T-cell (primary cell): Measurements from ENCODE around the gene USP2. TPM values are rescaled to one million over a fixed set of nuclear protein-coding genes. Genes with fewer than 3 reads are reported as not detected.

ENCODE experiments used
- ATAC-seq, 4 experiments: fragments of 200-7000 bp in 3 of 4; fragments of 150-1000 bp in 1 of 4; cut with Tn5 transposase; replicated peaks in 1 of 4; 1 replicate in 3 of 4; 2 replicates in 1 of 4; pipeline ENCODE4 v1.10.0; 2021; ENCODE audit warnings: moderate library complexity in 3 of 4, mild to moderate bottlenecking in 2 of 4, moderate number of reproducible peaks in 1 of 4
- CTCF ChIA-PET, 2 donors: fragments of 300-600 bp; sonication (Branson Sonifier 250); formaldehyde crosslinking; loops; one replicate each; lab custom pipeline; 2022; ENCODE audit warnings: antibody characterized with exemption in 2 of 2; lab: Charles Lee
- POLR2A ChIA-PET, 2 donors: fragments of 300-600 bp; sonication (Branson Sonifier 250); formaldehyde crosslinking; loops; one replicate each; lab custom pipeline; 2022; ENCODE audit warnings: antibody characterized with exemption in 2 of 2; lab: Charles Lee
- DNase-seq, 35 experiments: peaks; one replicate each; pipeline versions ENCODE4 v3.0.0 to v3.0.0-alpha.2; 2013 to 2023
- H3K27ac ChIP-seq: one replicate; pipeline ENCODE4 v1.5.1; 2013; ENCODE audit warnings: low read length
- H3K27me3 ChIP-seq, 2 experiments: replicated peaks in 1 of 2; 1 replicate in 1 of 2; 2 replicates in 1 of 2; pipeline versions ENCODE4 v1.6.1 to v1.7.0; 2013; ENCODE audit warnings: low read length in 1 of 2, mixed read lengths in 1 of 2; ENCODE audit not compliant: control insufficient read depth in 2 of 2, insufficient read depth in 2 of 2; ENCODE audit errors: extremely low read depth in 1 of 2
- H3K36me3 ChIP-seq, 2 donors: 1 replicate in 1 of 2; 2 replicates in 1 of 2; pipeline versions ENCODE4 v1.6.1 to v1.7.0; 2013; ENCODE audit warnings: low read length in 1 of 2; ENCODE audit not compliant: control insufficient read depth in 2 of 2, insufficient read depth in 1 of 2; ENCODE audit errors: extremely low read depth in 1 of 2
- H3K4me1 ChIP-seq, 2 experiments: 1 replicate in 1 of 2; 2 replicates in 1 of 2; pipeline versions ENCODE4 v1.6.1 to v1.7.0; 2013; ENCODE audit warnings: low read length in 2 of 2, mixed read lengths in 1 of 2; ENCODE audit not compliant: insufficient read depth in 2 of 2, control insufficient read depth in 1 of 2; ENCODE audit errors: extremely low read depth in 1 of 2
- H3K4me3 ChIP-seq, 2 donors: 1 replicate in 1 of 2; 2 replicates in 1 of 2; pipeline versions ENCODE4 v1.5.1 to v1.7.0; 2013; ENCODE audit warnings: mild to moderate bottlenecking in 2 of 2, low read length in 1 of 2, moderate library complexity in 1 of 2; ENCODE audit not compliant: control insufficient read depth in 1 of 2; ENCODE audit errors: extremely low read depth in 1 of 2
- H3K9me3 ChIP-seq: 2 replicates; pipeline ENCODE4 v1.7.0; 2013
- H3K27ac Mint-ChIP-seq, 2 donors: one replicate each; pipeline ENCODE4 v1.8.0; 2020 to 2021; ENCODE audit warnings: mild to moderate bottlenecking in 2 of 2, mixed read lengths in 2 of 2
- H3K27me3 Mint-ChIP-seq, 2 donors: one replicate each; pipeline ENCODE4 v1.8.0; 2021 to 2022; ENCODE audit warnings: mixed read lengths in 2 of 2
- H3K36me3 Mint-ChIP-seq: one replicate; pipeline ENCODE4 v1.8.0; 2021; ENCODE audit warnings: mixed read lengths
- H3K4me1 Mint-ChIP-seq, 3 donors: one replicate each; pipeline ENCODE4 v1.8.0; 2020 to 2022; ENCODE audit warnings: mixed read lengths in 3 of 3, mild to moderate bottlenecking in 1 of 3
- H3K4me3 Mint-ChIP-seq, 3 donors: one replicate each; pipeline ENCODE4 v1.8.0; 2020 to 2022; ENCODE audit warnings: mild to moderate bottlenecking in 3 of 3, mixed read lengths in 3 of 3, moderate library complexity in 3 of 3
- H3K9me3 Mint-ChIP-seq, 3 donors: one replicate each; pipeline ENCODE4 v1.8.0; 2020 to 2022; ENCODE audit warnings: mixed read lengths in 3 of 3
- WGBS: methylation state at CpG from one replicate; pipeline ENCODE4 v1.1.5; 2013; ENCODE audit warnings: missing lambda C conversion rate; ENCODE audit not compliant: insufficient coverage; 5-methylcytosine and 5-hydroxymethylcytosine counted together
- total RNA-seq, 35 experiments: library from RNA in 6 of 35; stranded (reverse) in 6 of 35; fragments of 120-200 nt in 1 of 35; gene quantifications; one replicate each; pipeline versions ENCODE4 v1.2.1 to v1.2.4 and lab custom pipeline; 2013 to 2026

USP2 gene
- total RNA-seq, 5 donors from 2014 or later (not counting 1 experiment from before 2014, with no cell fraction given), result 0.13 to 3.2 (median 0.44) TPM

DNA sequence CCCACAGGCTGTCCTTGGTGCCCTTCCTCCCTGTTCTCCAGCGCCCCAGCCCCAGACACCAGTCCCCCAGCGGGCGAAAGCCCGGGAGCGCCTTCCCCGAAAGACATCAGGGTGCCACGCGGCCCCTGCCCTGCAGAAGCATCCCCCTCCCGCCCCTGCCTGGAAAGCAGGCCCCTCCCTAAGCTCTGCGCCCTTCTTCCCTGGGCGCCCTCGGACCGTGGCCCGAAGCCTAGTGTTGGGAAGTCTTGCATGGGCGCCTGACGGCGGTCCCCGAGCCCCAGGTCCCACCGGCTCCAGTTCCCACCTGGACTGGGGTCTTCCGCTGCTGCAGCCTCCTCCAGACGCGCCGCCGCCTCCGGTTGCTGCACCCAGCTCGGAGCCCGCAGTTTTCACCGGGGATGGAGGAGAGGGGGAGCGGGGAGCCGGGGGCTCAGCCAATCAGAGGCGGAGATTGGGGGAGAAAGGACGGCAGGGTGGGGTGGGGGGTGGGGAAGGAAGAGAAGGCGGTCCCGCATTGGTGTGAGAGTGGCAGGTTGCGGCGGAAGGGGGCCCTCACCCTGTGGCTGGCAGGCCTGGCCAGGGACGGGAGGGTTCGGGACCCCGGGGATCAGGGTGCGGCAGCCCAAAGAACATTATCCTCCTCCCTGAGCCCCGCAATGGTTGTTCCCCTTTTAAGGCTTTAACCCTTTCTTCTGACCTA lies 41.5 kb upstream of the USP2 start, which contains the start of gene THY1:
Gene THY1 (minus strand): TSS at position 364 of the 700 bp plus-strand sequence. CDS start 2,267 bp downstream, outside the sequence.
- Mint-ChIP-seq H3K27ac (no peak within 1 kb of the TSS), H3K4me3 (peak within 1 kb of the TSS; percentile 47 to 73 (median 57))
- no peak for ATAC-seq

DNA sequence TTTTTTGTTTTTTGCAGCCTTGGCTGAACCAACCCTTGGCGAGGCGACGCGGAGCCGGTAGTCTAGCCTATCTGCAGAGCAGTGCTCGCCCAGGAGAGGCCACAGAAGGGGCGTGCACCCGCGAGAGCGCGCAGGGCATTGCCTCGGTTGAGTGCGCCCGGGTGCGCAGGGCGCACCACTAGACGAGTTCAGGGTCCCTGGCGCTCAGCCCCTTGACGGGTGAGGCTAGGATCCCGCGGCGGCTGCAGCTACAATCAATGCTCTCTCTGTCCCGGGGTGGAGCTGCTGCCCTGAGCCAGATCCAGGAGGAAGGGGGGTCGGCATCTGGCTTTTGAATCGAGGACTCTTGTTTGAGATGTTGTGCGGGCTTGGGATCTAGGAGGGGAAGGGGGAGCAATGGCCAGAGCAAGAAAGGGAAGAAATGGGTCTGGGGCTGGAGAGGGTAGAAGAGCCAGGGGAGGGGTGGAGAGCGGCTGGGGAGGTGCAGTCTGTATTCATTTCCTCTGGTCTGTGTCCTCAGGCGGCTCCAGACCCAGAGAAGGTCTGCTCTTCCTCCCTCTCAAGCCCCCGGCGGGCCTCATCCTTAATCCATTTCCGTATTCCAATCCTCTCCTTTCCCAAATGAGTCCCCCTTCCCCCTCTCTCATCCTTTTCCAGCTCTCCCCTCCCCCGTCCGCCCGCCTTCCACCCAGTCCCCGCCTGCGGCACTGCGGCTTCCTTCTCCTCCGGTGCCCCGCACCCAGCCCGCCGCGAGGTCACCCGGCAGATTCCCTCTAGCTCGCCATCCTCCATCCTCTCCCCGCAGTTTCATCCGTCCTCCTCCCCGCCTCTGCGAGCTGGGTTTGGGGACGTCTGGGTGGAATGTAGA lies 40.7 kb upstream of the USP2 start:
- ChIA-PET CTCF (no interaction called here), POLR2A (interaction anchor here in 1 of 2 donors (0.6 kb wide), 1 partner anchor 27 kb away, joined by 7 read pairs; no protein-coding TSS in a partner anchor)
- Histone ChIP-seq H3K9me3 (no peaks in the 10 kb centered on the region), H3K36me3 (no peaks in the 10 kb centered on the region), H3K27ac (no peak overlapping the region), H3K27me3 (peaks cover 15 to 72% of the 10 kb centered on the region in 2 experiments), H3K4me3 (peak overlapping the region in 1 of 2 donors; percentile 40), H3K4me1 (peaks cover 0 to 17% of the 10 kb centered on the region in 2 experiments)
- DNase-seq, result peak in 1 of 35 experiments; percentile 4
- ATAC-seq, result peak in 3 of 4 experiments; percentile 26 to 32 (median 27)
- no peak overlapping the region for H3K27ac Mint-ChIP-seq
- 4% methylated on average over 42 of the region's 49 CpGs for WGBS
- peak overlapping the region; percentile 47 to 73 (median 57) for H3K4me3 Mint-ChIP-seq
- H3K9me3 Mint-ChIP-seq, result no peaks in the 10 kb centered on the region
- H3K36me3 Mint-ChIP-seq, result no peaks in the 10 kb centered on the region
- H3K27me3 Mint-ChIP-seq, result peaks cover 57 to 64% of the 10 kb centered on the region in 2 donors
- peaks cover 11 to 28% (median 20%) of the 10 kb centered on the region in 3 donors for H3K4me1 Mint-ChIP-seq

More for the DNA sequence above, 41.5 kb upstream of the USP2 start, which contains the start of gene THY1:
- DNase-seq, result no peak
- no peaks in the 10 kb centered on the region for H3K36me3 ChIP-seq
- Mint-ChIP-seq H3K27me3 (peaks cover 58 to 65% of the 10 kb centered on the region in 2 donors), H3K9me3 (no peaks in the 10 kb centered on the region), H3K36me3 (no peaks in the 10 kb centered on the region), H3K4me1 (peaks cover 11 to 28% (median 20%) of the 10 kb centered on the region in 3 donors)
- POLR2A ChIA-PET, result interaction anchor here in 1 of 2 donors (0.6 kb wide), 1 partner anchor 27 kb away, joined by 7 read pairs; no protein-coding TSS in a partner anchor
- H3K9me3 ChIP-seq, result no peaks in the 10 kb centered on the region
- WGBS, result 4% methylated on average over 25 of the region's 41 CpGs
- H3K4me1 ChIP-seq, result peaks cover 0 to 17% of the 10 kb centered on the region in 2 experiments
- H3K27ac ChIP-seq, result no peak within 1 kb of the TSS
- H3K4me3 ChIP-seq, result peak within 1 kb of the TSS in 1 of 2 donors; percentile 40
- H3K27me3 ChIP-seq, result peaks cover 15 to 71% of the 10 kb centered on the region in 2 experiments
- CTCF ChIA-PET, result no interaction called here

DNA sequence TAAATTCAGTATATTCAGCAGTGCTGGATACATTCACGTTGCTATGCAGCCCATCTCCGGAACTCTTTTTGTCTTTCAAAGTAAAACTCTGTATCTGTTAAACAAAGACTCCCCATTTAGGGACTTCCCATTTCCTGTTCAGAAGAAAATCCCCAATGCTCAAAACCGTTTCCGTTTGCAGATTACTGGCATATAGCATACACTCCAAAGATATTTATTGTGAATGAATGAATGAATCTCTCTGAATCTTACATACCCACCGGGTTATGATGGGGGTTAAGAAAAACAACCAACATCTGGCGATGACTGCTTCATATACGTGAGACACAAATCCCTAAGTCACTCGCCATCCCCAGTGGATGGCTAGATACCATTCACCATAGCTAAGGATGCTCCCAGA lies 39.9 kb upstream of the USP2 start:
- ChIA-PET POLR2A (no interaction called here), CTCF (no interaction called here)
- Histone ChIP-seq H3K4me1 (peaks cover 0 to 17% of the 10 kb centered on the region in 2 experiments), H3K27me3 (peaks cover 15 to 74% of the 10 kb centered on the region in 2 experiments), H3K27ac (no peak overlapping the region), H3K36me3 (no peaks in the 10 kb centered on the region), H3K9me3 (no peaks in the 10 kb centered on the region), H3K4me3 (no peak overlapping the region)
- WGBS, result 71% methylated on average over 2 of the region's 8 CpGs
- Mint-ChIP-seq H3K4me3 (peak overlapping the region in 1 of 3 donors; percentile 73), H3K4me1 (peaks cover 11 to 27% (median 20%) of the 10 kb centered on the region in 3 donors), H3K27ac (no peak overlapping the region), H3K27me3 (peaks cover 58 to 66% of the 10 kb centered on the region in 2 donors), H3K9me3 (no peaks in the 10 kb centered on the region), H3K36me3 (no peaks in the 10 kb centered on the region)
- DNase-seq (no peak), ATAC-seq (no peak)

DNA sequence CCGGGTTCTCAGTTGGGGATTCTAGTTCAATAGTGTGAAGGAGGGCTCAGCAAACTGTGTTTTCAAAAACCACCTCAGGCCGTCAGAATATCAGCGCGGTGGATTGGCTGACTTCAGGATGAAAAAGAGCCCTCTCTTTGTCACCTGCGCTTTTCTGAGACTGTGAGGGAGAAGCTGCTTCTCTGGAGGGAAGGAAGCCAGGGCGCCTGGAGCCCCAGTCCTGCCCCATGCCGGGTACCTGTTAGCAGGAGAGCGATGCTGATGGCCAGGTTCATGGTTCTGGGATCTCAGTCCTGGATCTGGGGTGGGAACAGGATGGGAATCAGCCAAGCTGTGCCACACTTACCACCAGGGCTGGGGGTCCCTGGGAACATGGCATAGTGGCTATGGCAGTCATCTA lies 39.1 kb upstream of the USP2 start:
- Mint-ChIP-seq H3K9me3 (no peaks in the 10 kb centered on the region), H3K4me3 (no peak overlapping the region), H3K27ac (no peak overlapping the region), H3K36me3 (no peaks in the 10 kb centered on the region), H3K4me1 (peaks cover 11 to 23% (median 20%) of the 10 kb centered on the region in 3 donors), H3K27me3 (peaks cover 57 to 66% of the 10 kb centered on the region in 2 donors)
- H3K27me3 ChIP-seq, result peaks cover 15 to 79% of the 10 kb centered on the region in 2 experiments
- no peak overlapping the region for H3K4me3 ChIP-seq
- DNase-seq (no peak), ATAC-seq (no peak)
- ChIA-PET CTCF (no interaction called here), POLR2A (no interaction called here)
- H3K27ac ChIP-seq, result no peak overlapping the region
- H3K9me3 ChIP-seq, result no peaks in the 10 kb centered on the region
- H3K4me1 ChIP-seq, result peaks cover 0 to 17% of the 10 kb centered on the region in 2 experiments
- H3K36me3 ChIP-seq, result no peaks in the 10 kb centered on the region
- WGBS, result 75% methylated on average over 3 of the region's 8 CpGs

DNA sequence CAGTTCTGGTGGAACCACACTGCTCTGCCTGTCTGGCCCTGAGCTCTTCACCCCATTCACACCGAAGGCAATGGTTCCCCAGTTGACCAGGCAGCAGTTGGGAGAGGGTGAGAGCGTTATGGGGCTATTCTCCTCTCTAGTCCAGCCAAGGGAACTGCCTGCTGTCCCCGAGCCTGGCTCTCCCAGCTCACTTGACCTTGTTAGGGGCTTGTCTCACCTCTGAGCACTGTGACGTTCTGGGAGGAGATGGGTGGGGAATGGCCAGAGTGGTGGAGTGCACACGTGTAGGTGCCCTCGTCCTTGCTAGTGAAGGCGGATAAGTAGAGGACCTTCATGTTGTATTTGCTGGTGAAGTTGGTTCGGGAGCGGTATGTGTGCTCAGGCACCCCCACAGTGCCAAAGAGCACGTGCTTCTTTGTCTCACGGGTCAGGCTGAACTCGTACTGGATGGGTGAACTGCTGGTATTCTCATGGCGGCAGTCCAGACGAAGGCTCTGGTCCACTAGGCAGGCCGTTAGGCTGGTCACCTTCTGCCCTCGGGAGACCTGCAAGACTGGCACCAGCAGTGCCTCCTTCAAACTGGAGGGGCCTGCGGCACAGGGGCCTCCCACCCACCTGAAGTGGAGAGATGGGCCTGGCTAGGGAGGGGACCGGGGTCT lies 38.5 kb upstream of the USP2 start:
- no peaks in the 10 kb centered on the region for H3K36me3 Mint-ChIP-seq
- no peak overlapping the region for H3K27ac Mint-ChIP-seq
- Histone ChIP-seq H3K9me3 (no peaks in the 10 kb centered on the region), H3K27ac (no peak overlapping the region), H3K4me3 (no peak overlapping the region), H3K27me3 (peaks cover 13 to 81% of the 10 kb centered on the region in 2 experiments), H3K36me3 (no peaks in the 10 kb centered on the region), H3K4me1 (peaks cover 0 to 17% of the 10 kb centered on the region in 2 experiments)
- 91% methylated on average over 11 of the region's 18 CpGs for WGBS
- ChIA-PET CTCF (no interaction called here), POLR2A (no interaction called here)
- peaks cover 11 to 23% (median 20%) of the 10 kb centered on the region in 3 donors for H3K4me1 Mint-ChIP-seq
- H3K27me3 Mint-ChIP-seq, result peaks cover 56 to 64% of the 10 kb centered on the region in 2 donors
- H3K9me3 Mint-ChIP-seq, result no peaks in the 10 kb centered on the region
- ATAC-seq (no peak), DNase-seq (no peak)
- no peak overlapping the region for H3K4me3 Mint-ChIP-seq
